HG03060 (cell line): ENCODE measurements around the gene PRM2.

Source experiments
- ATAC-seq: cut with Tn5 transposase; IDR thresholded peaks from one replicate; pipeline ENCODE4 v1.9.1; 2021; ENCODE audit warnings: low read depth, moderate number of reproducible peaks; ENCODE audit not compliant: unreplicated experiment

The PRM2 gene

DNA sequence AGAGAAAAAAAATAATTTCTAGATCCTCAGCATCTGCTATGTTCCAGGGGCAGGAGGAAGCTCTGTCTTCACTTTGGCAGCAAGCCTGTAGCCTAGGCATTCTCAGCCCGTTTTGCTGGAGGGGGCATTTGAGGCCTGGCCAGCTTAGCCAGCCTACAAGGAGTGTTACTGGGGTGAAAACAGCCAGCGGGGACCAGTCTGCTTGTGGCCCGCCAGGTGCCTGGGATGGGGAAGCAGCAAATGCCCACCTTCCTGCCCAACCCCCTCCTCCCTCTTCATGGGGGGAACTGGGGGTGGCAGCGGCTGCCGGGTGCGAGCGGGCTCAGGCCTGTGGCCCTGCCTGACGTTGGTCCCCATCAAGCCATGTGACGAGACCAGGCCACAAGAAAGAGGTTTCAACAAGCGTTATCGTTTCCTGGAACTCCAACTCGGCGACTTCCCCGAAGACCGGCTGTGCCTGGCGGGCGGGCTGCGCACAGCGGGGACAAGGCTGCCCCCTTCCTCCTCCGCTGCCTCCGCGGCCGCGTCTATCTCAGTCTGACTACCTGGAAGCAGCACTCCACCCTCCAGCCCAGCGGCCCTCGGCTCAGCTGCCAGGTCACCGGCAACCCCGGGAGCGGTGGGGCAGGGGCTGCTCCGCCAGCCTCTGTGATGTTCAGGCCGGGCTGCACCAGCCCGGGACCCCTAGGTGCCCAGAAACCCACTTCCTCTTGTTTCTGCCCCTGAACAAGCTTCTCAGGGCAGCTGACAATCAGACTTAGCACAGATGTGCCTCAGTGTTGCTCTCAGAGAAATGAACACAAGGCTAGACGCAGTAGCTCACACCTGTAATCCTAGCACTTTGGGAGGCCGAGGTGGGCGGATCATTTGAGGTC, 43.2 kb downstream of the PRM2 start:
- ATAC-seq: no peak

DNA sequence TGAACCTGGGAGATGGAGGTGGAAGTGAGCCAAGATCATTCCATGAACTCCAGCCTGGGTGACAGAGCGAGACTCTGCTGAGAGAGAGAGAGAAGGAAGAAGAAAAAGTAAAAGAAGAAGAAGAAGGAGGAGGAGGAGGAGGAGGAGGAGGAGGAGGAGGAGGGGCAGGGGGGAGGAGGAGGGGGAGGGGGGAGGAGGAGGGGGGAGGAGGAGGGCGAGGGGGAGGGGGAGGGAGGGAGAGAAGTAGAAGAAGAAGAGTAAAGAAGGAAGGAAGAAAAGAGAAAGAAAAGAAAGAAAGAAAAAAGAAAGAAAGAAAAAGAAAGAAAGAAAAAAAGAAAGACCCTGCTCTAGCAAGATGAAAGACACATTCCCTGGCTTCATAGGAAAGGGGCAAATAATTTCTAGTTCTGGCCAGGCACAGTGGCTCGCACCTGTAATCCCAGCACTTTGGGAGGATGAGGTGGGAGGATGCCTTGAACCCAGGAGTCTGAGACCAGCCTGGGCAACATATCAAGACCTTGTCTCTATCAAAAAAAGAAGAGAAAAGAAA, 43.9 kb downstream of the PRM2 start:
- no peak for ATAC-seq

DNA sequence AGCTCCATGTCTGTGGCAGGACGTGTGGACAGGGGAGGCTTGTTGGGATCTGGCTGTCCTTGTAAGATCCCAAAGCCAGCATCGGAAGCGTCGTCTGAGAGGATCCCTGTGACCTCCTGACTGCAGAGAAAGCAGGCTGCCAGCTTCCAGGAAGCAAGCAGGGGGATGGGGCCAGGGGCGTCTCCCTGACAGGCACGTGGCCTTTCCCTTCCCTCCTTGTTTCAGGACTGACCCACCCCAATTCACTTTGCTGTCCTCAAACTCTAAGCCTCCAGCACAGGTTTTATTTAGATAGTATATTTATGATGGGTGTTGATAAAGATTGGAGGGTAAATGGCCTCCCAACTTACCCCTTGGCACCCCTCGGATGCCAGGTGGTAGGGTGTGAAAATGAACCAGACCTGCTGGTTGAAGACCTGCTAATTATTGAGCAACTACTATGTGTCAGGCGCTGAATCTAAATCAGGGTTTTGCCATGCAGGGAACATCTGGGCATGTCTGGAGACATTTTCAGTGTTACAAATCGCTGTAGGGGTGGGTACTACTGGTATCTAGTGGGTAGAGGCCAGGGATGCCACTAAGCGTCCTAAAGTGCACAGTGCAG, 44.8 kb downstream of the PRM2 start:
- ATAC-seq: no peak

DNA sequence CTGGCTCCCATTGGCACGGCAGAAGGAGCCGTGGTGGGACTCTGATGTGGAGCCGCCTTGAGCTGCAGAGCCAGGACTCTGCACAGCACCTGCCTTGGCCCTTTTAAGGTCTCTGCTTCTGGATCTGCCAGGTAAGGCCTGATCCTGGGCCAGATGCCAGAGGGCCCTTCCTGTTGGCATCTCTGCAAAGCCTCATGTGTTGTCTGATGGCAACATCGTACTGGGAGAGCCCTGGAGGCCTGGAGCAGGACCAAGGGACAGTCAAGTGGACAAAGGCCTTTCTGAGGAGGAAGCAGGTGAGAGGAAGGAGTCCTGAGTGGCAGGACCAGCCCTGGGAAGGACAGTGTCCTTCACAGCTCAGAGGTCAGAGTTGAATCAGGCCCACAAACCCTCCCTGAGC, 46.4 kb downstream of the PRM2 start:
- ATAC-seq: no peak

DNA sequence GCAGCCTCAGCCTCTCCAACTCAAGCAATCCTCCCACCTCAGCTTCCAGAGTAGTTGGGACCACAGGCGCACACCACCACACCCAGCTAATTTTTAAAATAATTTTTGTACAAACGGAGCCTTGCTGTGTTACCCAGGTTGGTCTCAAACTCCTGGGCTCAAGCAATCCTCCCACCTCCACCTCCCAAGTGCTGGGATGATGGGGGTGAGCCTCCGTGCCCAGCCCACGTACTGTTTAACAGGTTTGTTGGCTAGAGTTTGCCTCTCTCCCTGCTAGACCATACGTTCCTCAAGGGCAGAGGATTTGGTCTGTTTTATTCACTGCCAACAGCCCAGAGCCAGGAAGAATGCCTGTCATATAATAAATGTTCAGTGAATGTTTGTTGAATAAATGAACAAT, 46.8 kb downstream of the PRM2 start:
- no peak for ATAC-seq

DNA sequence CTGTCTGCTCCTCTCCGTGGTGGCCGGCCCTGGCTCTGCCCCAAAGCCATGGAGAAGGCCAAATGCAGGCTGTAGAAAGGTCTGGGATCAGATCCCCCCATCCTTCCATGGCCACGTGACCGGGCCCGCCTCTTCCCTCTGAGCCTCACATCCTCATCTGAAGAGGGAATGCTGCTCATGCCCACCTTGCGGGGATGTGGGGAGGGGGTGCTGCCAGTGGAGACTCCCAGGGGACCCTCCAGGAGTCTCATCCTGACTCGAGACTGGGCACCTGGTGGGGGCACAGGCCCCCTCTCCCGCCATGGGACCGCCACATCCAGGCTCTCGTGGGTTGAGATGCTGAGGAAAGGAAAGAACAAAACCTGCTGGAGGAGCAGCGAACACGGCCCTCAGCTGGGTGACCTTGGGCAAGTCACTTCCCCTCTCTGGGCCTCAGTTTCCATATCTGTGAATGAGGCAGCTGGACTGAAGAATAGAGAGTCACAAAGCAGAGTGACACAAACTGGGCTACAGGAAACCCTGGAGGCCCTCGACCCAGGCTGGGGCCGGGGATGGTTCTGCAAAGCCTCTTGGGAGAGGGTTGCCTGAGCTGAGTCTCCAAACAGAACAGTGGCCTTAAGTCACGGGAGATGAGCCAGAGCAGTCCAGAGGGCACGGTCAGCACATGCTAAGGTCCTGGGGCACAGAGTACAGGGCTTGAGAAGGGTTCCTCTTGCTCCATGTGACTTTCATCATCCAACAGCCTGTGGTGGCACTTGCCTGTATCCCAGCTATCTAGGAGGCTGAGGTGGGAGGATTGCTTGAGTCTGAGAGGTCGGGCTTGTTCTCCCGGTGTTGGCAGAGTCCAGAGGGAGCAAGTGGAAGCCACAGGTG, 50.4 kb downstream of the PRM2 start:
- ATAC-seq: no peak
